Measurements from ENCODE around the gene ARHGEF33. TPM values are rescaled to one million over a fixed set of nuclear protein-coding genes. Genes with fewer than 3 reads are reported as not detected.

The ARHGEF33 gene
- polyA plus RNA-seq, 1 of the 3 experiments (the other 2 are of a cell fraction), result 0.25 TPM

- Histone ChIP-seq H3K9me3 (no peaks in the 10 kb centered on the region), H3F3A (replicated peaks; ENCODE audit: insufficient read depth) (no peaks in the 10 kb centered on the region), H3K79me2 (ENCODE audit: insufficient read depth) (no peaks in the 10 kb centered on the region), H3K9ac (no peak overlapping the region), H3K27ac (ENCODE audit: low read depth in 2 of 2, low read length in 1 of 2) (no peak overlapping the region), H3K4me3 (ENCODE audit: low read depth in 2 of 2, low read length in 1 of 2) (no peak overlapping the region), H3K27me3 (ENCODE audit: insufficient read depth) (no peaks in the 10 kb centered on the region), H2AFZ (ENCODE audit: low read depth) (no peak overlapping the region), H3K36me3 (replicated peaks in 1 of 2; ENCODE audit: control insufficient read depth in 1 of 2, insufficient read depth in 2 of 2, low read length in 1 of 2) (peaks cover 0 to 5% of the 10 kb centered on the region in 2 experiments), H3K9me2 (no peaks in the 10 kb centered on the region), H3K4me1 (ENCODE audit: control insufficient read depth in 1 of 2, insufficient read depth in 2 of 2, low read depth in 1 of 2, low read length in 1 of 2) (peaks cover 0 to 2% of the 10 kb centered on the region in 2 experiments; a peak in 2 of 4 replicates), H3K4me2 (no peak overlapping the region), H4K20me1 (ENCODE audit: insufficient read depth) (no peaks in the 10 kb centered on the region)
- TF ChIP-seq GABPA (IDR thresholded peaks at IDR 0.05; ENCODE audit: low read depth) (no peak), POLR2AphosphoS5 (IDR thresholded peaks at IDR 0.05; ENCODE audit: low read depth, low read length) (no peak), SIN3A (IDR thresholded peaks at IDR 0.05; ENCODE audit: borderline replicate concordance, low read depth, low read length) (no peak)
- no peak for DNase-seq
- ChIA-PET CTCF (interaction anchor here (0.9 to 1.5 kb wide), 4 partner anchors 24 to 254 kb away, joined by 3 to 4 read pairs (median 4); no protein-coding TSS in a partner anchor), POLR2A (no interaction called here)
Observed at GRCh38 chr2:38973266-38973665, 83.6 kb downstream of the ARHGEF33 start.

GRCh38 chr2:38975042-38975441, 85.4 kb downstream of the ARHGEF33 start:
- DNase-seq, result no peak
- Histone ChIP-seq H4K20me1 (ENCODE audit: insufficient read depth) (no peaks in the 10 kb centered on the region), H3K4me3 (ENCODE audit: low read depth in 2 of 2, low read length in 1 of 2) (no peak overlapping the region), H3K27ac (ENCODE audit: low read depth in 2 of 2, low read length in 1 of 2) (no peak overlapping the region), H3K27me3 (ENCODE audit: insufficient read depth) (no peaks in the 10 kb centered on the region), H3K36me3 (replicated peaks in 1 of 2; ENCODE audit: control insufficient read depth in 1 of 2, insufficient read depth in 2 of 2, low read length in 1 of 2) (peaks cover 1 to 6% of the 10 kb centered on the region in 2 experiments), H3K9me3 (no peaks in the 10 kb centered on the region), H3K4me2 (no peak overlapping the region), H3K4me1 (ENCODE audit: control insufficient read depth in 1 of 2, insufficient read depth in 2 of 2, low read depth in 1 of 2, low read length in 1 of 2) (peaks cover 0 to 2% of the 10 kb centered on the region in 2 experiments; a peak in 2 of 4 replicates), H3F3A (replicated peaks; ENCODE audit: insufficient read depth) (no peaks in the 10 kb centered on the region), H3K79me2 (ENCODE audit: insufficient read depth) (no peaks in the 10 kb centered on the region), H3K9me2 (no peaks in the 10 kb centered on the region), H2AFZ (ENCODE audit: low read depth) (no peak overlapping the region), H3K9ac (no peak overlapping the region)
- 79% methylated on average over 6 of the region's 6 CpGs for WGBS (ENCODE audit: low lambda C conversion rate)
- ChIA-PET CTCF (interaction anchor here (1.5 to 2.1 kb wide), 2 partner anchors 25 to 27 kb away, joined by 3 to 7 read pairs; no protein-coding TSS in a partner anchor), POLR2A (no interaction called here)
- TF ChIP-seq, protein P1, sequence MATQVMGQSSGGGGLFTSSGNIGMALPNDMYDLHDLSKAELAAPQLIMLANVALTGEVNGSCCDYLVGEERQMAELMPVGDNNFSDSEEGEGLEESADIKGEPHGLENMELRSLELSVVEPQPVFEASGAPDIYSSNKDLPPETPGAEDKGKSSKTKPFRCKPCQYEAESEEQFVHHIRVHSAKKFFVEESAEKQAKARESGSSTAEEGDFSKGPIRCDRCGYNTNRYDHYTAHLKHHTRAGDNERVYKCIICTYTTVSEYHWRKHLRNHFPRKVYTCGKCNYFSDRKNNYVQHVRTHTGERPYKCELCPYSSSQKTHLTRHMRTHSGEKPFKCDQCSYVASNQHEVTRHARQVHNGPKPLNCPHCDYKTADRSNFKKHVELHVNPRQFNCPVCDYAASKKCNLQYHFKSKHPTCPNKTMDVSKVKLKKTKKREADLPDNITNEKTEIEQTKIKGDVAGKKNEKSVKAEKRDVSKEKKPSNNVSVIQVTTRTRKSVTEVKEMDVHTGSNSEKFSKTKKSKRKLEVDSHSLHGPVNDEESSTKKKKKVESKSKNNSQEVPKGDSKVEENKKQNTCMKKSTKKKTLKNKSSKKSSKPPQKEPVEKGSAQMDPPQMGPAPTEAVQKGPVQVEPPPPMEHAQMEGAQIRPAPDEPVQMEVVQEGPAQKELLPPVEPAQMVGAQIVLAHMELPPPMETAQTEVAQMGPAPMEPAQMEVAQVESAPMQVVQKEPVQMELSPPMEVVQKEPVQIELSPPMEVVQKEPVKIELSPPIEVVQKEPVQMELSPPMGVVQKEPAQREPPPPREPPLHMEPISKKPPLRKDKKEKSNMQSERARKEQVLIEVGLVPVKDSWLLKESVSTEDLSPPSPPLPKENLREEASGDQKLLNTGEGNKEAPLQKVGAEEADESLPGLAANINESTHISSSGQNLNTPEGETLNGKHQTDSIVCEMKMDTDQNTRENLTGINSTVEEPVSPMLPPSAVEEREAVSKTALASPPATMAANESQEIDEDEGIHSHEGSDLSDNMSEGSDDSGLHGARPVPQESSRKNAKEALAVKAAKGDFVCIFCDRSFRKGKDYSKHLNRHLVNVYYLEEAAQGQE (IDR thresholded peaks at IDR 0.05; ENCODE audit: low read depth, low read length), result no peak
- TF ChIP-seq RXRA (IDR thresholded peaks at IDR 0.05; ENCODE audit: borderline replicate concordance, low read depth) (no peak), POLR2AphosphoS5 (IDR thresholded peaks at IDR 0.05; ENCODE audit: low read depth, low read length) (no peak), CTCF (IDR thresholded peaks at IDR 0.05) (no peak), MEF2A (IDR thresholded peaks at IDR 0.05; ENCODE audit: borderline replicate concordance, low read depth) (no peak), FOSL2 (IDR thresholded peaks at IDR 0.05; ENCODE audit: borderline replicate concordance, low read depth) (no peak), RFX5 (IDR thresholded peaks at IDR 0.05; ENCODE audit: low read length) (no peak), ZBTB33 (IDR thresholded peaks at IDR 0.05; ENCODE audit: borderline replicate concordance, low read depth) (no peak), GABPA (IDR thresholded peaks at IDR 0.05; ENCODE audit: low read depth) (no peak), GATA2 (CRISPR knock-in tag; IDR thresholded peaks at IDR 0.05) (no peak), TCF12 (IDR thresholded peaks at IDR 0.05) (no peak), FOXM1 (IDR thresholded peaks at IDR 0.05; ENCODE audit: low read depth) (no peak)
- TF ChIP-seq, protein P2, sequence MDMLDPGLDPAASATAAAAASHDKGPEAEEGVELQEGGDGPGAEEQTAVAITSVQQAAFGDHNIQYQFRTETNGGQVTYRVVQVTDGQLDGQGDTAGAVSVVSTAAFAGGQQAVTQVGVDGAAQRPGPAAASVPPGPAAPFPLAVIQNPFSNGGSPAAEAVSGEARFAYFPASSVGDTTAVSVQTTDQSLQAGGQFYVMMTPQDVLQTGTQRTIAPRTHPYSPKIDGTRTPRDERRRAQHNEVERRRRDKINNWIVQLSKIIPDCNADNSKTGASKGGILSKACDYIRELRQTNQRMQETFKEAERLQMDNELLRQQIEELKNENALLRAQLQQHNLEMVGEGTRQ (IDR thresholded peaks at IDR 0.05; ENCODE audit: borderline replicate concordance, low read depth, low read length), result no peak

Data from SK-N-SH (cell line).